Tibial nerve (tissue), 4 donors: ENCODE measurements around the gene UXS1. TPM values are rescaled to one million over a fixed set of nuclear protein-coding genes. Genes with fewer than 3 reads are reported as not detected.

Experiments used
- DNase-seq, 2 donors: peaks; one replicate each; pipeline ENCODE4 v3.0.0-alpha.2; 2019; ENCODE audit warnings: low spot score in 2 of 2
- H3K27ac ChIP-seq, 4 donors: fragments of 200-600 bp; sonication (generic) in 3 of 4; one replicate each; pipeline ENCODE4 v1.5.1; 2017 to 2019; ENCODE audit warnings: mild to moderate bottlenecking in 1 of 4
- H3K27me3 ChIP-seq, 2 donors: fragments of 200-600 bp; sonication (generic) in 1 of 2; one replicate each; pipeline versions ENCODE4 v1.5.1 to v1.6.0; 2017 to 2019
- H3K36me3 ChIP-seq, 3 donors: fragments of 200-600 bp; sonication (generic); one replicate each; pipeline ENCODE4 v1.5.1; 2018 to 2019
- H3K4me1 ChIP-seq, 4 donors: fragments of 200-600 bp; sonication (generic) in 3 of 4; one replicate each; pipeline ENCODE4 v1.5.1; 2017 to 2019
- H3K4me3 ChIP-seq, 4 donors: fragments of 200-600 bp; sonication (generic) in 3 of 4; one replicate each; pipeline ENCODE4 v1.5.1; 2017 to 2019; ENCODE audit warnings: mild to moderate bottlenecking in 1 of 4, moderate library complexity in 1 of 4
- H3K9me3 ChIP-seq, 4 donors: fragments of 200-600 bp; sonication (generic) in 3 of 4; one replicate each; pipeline ENCODE4 v1.5.1; 2017 to 2019
- CTCF ChIP-seq, 5 experiments: fragments of 200-600 bp in 3 of 5; fragments of 450-650 bp in 2 of 5; sonication (generic) in 3 of 5; IDR thresholded peaks; one replicate each; pipeline ENCODE4 v1.5.1; 2016 to 2019; ENCODE audit warnings: antibody characterized with exemption in 5 of 5, mild to moderate bottlenecking in 3 of 5, moderate library complexity in 2 of 5
- EP300 ChIP-seq, 2 donors: sonication (generic); formaldehyde crosslinking; IDR thresholded peaks; one replicate each; pipeline ENCODE4 v1.6.1; 2017; ENCODE audit warnings: antibody characterized with exemption in 2 of 2, mild to moderate bottlenecking in 1 of 2
- POLR2A ChIP-seq, 2 donors: fragments of 450-650 bp; IDR thresholded peaks; one replicate each; pipeline ENCODE4 v1.6.1; 2017; ENCODE audit warnings: antibody characterized with exemption in 2 of 2, mild to moderate bottlenecking in 2 of 2, moderate library complexity in 2 of 2
- WGBS, 2 donors: methylation state at CpG; one replicate each; pipeline ENCODE4 v1.1.5; 2018; 5-methylcytosine and 5-hydroxymethylcytosine counted together
- total RNA-seq, 4 donors: library from RNA; depleted of rRNA; stranded (reverse); fragments of >200 nt; gene quantifications; one replicate each; pipeline ENCODE4 v1.1.0, GENCODE V29; 2016

The UXS1 gene
- total RNA-seq, 4 donors from 2014 or later, result 38.5 to 78.9 (median 51.3) TPM

- TF ChIP-seq POLR2A (IDR thresholded peaks at IDR 0.05) (peak in 1 of 2 donors; percentile 38), CTCF (IDR thresholded peaks at IDR 0.05) (no peak), EP300 (IDR thresholded peaks at IDR 0.05) (peak in 1 of 2 donors; percentile 90)
- H3K4me1 ChIP-seq, result peaks cover 0 to 54% (median 23%) of the 10 kb centered on the region in 4 donors
- peaks cover 0 to 16% (median 0%) of the 10 kb centered on the region in 3 donors for H3K36me3 ChIP-seq
- 49 to 57% methylated on average over 3 of the region's 3 CpGs for WGBS, 2 donors
- DNase-seq, result no peak
- no peaks in the 10 kb centered on the region for H3K27me3 ChIP-seq
- no peaks in the 10 kb centered on the region for H3K9me3 ChIP-seq
- H3K27ac ChIP-seq, result peak overlapping the region; percentile 46 to 87 (median 64)
- H3K4me3 ChIP-seq, result no peak overlapping the region
These were observed 51.4 kb downstream of the UXS1 start for GRCh38 chr2:106142683-106143082.

GRCh38 chr2:106140913-106141312 is 53.2 kb downstream of the UXS1 start:
- H3K4me1 ChIP-seq, result peaks cover 0 to 55% (median 26%) of the 10 kb centered on the region in 4 donors
- H3K36me3 ChIP-seq, result peaks cover 0 to 13% (median 0%) of the 10 kb centered on the region in 3 donors
- TF ChIP-seq CTCF (IDR thresholded peaks at IDR 0.05), result no peak
- no peak for TF ChIP-seq POLR2A (IDR thresholded peaks at IDR 0.05)
- TF ChIP-seq EP300 (IDR thresholded peaks at IDR 0.05), result no peak
- 74 to 75% methylated on average over 2 of the region's 2 CpGs for WGBS, 2 donors
- H3K27me3 ChIP-seq, result no peaks in the 10 kb centered on the region
- no peak overlapping the region for H3K4me3 ChIP-seq
- no peaks in the 10 kb centered on the region for H3K9me3 ChIP-seq
- DNase-seq, result no peak
- peak overlapping the region in 2 of 4 donors; percentile 80 to 87 for H3K27ac ChIP-seq

GRCh38 chr2:106140113-106140512 is 54.0 kb downstream of the UXS1 start:
- no peak overlapping the region for H3K4me3 ChIP-seq
- no peaks in the 10 kb centered on the region for H3K27me3 ChIP-seq
- peaks cover 0 to 55% (median 26%) of the 10 kb centered on the region in 4 donors for H3K4me1 ChIP-seq
- H3K36me3 ChIP-seq, result peaks cover 0 to 11% (median 0%) of the 10 kb centered on the region in 3 donors
- peak overlapping the region in 3 of 4 donors; percentile 75 to 87 (median 80) for H3K27ac ChIP-seq
- TF ChIP-seq POLR2A (IDR thresholded peaks at IDR 0.05) (no peak), CTCF (IDR thresholded peaks at IDR 0.05) (no peak), EP300 (IDR thresholded peaks at IDR 0.05) (no peak)
- DNase-seq, result no peak
- H3K9me3 ChIP-seq, result no peaks in the 10 kb centered on the region
- WGBS, 2 donors, result 65 to 78% methylated on average over 6 of the region's 6 CpGs

- H3K27me3 ChIP-seq, result no peaks in the 10 kb centered on the region
- peak overlapping the region; percentile 25 to 87 (median 78) for H3K27ac ChIP-seq
- TF ChIP-seq EP300 (IDR thresholded peaks at IDR 0.05) (no peak), POLR2A (IDR thresholded peaks at IDR 0.05) (no peak), CTCF (IDR thresholded peaks at IDR 0.05) (no peak)
- no peaks in the 10 kb centered on the region for H3K9me3 ChIP-seq
- no peak for DNase-seq
- 47 to 51% methylated on average over 10 of the region's 10 CpGs for WGBS, 2 donors
- H3K36me3 ChIP-seq, result peaks cover 0 to 6% (median 0%) of the 10 kb centered on the region in 3 donors
- peaks cover 0 to 55% (median 26%) of the 10 kb centered on the region in 4 donors for H3K4me1 ChIP-seq
- H3K4me3 ChIP-seq, result no peak overlapping the region
These were observed 54.7 kb downstream of the UXS1 start for GRCh38 chr2:106139238-106139935.

GRCh38 chr2:106138543-106139237 is 55.4 kb downstream of the UXS1 start:
- H3K27me3 ChIP-seq, result no peaks in the 10 kb centered on the region
- DNase-seq, result no peak
- TF ChIP-seq CTCF (IDR thresholded peaks at IDR 0.05) (no peak), POLR2A (IDR thresholded peaks at IDR 0.05) (no peak)
- WGBS, 2 donors, result 17 to 34% methylated on average over 11 of the region's 11 CpGs
- no peaks in the 10 kb centered on the region for H3K9me3 ChIP-seq
- H3K4me1 ChIP-seq, result peaks cover 0 to 48% (median 25%) of the 10 kb centered on the region in 4 donors
- peaks cover 0 to 3% (median 0%) of the 10 kb centered on the region in 3 donors for H3K36me3 ChIP-seq
- H3K27ac ChIP-seq, result peak overlapping the region; percentile 25 to 87 (median 78)
- H3K4me3 ChIP-seq, result no peak overlapping the region
